Suppressor macrophage treated with lipopolysaccharide for 4 hours (primary cell): ENCODE results near the gene SPINK14.

ENCODE experiments used
- DNase-seq: peaks from one replicate; pipeline ENCODE4 v3.0.0-alpha.2; 2020

Gene SPINK14, protein sequence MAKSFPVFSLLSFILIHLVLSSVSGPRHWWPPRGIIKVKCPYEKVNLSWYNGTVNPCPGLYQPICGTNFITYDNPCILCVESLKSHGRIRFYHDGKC

GRCh38 chr5:148168246-148168645 is at the start of gene SPINK14:
Gene SPINK14 (plus strand): TSS chr5:148168546. CDS start chr5:148169733, 1,187 bp downstream.
- no peak for DNase-seq

DNA sequence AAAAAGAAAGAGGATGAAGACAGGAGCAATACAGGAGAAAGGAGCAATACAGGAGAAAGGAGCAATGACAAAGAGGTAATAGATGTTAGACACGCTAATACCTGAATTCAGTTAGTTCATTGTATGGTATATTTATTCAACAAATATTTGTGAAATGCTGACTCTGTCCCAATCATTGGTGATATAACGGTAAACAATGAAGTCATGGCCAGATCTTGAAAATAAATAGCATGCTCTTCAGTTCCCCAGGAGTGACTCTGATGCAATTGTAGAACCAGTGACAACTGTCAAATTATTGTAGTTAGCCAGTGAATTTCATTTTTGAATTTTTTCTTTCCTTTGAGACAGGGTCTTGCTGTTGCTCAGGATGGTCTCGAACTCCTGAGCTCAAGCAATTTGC is 48.0 kb upstream of the SPINK14 start:
- no peak for DNase-seq

DNA sequence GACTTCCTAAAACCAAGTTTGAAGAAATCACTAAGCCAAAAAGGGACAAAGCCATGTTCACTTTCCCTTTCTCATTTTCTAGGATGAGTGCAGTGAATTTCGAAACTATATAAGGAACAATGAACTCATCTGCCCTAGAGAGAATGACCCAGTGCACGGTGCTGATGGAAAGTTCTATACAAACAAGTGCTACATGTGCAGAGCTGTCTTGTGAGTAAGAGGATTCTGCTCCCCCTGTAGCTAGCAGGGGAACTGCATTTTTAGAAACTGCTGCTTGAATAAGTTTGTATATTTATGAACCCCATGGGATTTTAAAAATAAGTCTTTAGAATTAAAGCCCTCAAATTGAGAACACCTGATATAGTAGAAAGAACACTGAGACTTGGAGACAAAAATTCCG is 42.7 kb upstream of the SPINK14 start:
- peak; percentile 15 for DNase-seq

GRCh38 chr5:148135091-148136048 is 33.0 kb upstream of the SPINK14 start:
- DNase-seq, result no peak

DNA sequence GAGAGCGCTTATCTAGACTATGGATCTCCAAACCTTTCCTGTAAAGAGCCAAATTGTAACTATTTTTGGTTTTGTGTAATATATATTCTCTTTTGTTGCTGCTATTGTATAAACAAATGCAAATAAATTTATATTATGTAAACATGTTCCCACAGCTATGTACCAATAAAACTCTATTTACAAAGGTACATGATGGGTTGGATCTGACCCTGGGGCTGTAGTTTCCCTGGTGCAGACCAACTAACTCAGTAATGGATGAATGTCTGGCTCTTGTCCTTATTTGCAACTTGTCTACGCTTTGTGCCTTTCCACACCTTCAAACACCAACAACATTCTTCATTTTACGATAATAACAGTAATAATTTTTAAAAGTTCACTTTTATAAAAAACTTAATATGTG is 27.5 kb upstream of the SPINK14 start:
- no peak for DNase-seq

GRCh38 chr5:148141645-148142044 is 26.7 kb upstream of the SPINK14 start:
- DNase-seq, result no peak

DNA sequence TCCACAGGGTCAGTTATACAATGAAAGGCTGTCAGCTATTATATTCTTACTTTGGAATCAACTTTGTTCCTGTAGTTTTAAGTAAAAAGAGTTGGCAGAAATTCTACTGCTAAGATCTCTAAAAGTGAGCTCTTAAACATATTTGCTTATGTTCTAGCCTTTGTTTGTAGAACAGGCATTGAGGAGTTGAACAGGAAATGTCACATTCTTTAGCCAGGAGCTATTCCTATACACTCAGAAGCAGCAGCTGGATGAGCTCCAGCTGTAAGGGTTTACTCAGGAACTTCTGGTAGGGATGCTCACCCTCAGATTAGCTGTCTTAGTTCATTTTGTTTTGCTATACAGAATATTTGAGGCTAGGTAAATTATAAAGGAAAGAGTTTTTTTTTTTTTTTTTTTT is 22.4 kb upstream of the SPINK14 start:
- no peak for DNase-seq

GRCh38 chr5:148146487-148146886 is 21.9 kb upstream of the SPINK14 start:
- no peak for DNase-seq

DNA sequence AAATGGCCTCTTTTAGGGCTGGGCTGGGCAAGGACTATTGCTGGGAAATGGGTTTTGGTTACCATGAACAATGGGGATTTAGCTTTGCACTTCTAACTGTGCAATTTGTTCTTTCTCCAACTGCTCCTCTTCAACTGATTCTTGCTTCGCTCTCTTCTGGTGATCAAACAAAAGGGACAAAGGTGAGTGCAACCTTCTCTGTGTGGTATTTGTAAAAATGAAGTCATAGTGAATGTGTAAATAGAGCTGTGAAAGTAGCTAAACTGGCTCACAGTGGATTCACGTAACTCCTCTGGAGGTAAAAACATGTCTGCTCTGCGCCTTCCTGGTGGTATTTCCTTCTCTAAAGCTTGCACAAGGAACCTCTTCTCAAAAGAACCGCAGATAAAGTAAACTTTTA is 20.9 kb upstream of the SPINK14 start:
- no peak for DNase-seq

DNA sequence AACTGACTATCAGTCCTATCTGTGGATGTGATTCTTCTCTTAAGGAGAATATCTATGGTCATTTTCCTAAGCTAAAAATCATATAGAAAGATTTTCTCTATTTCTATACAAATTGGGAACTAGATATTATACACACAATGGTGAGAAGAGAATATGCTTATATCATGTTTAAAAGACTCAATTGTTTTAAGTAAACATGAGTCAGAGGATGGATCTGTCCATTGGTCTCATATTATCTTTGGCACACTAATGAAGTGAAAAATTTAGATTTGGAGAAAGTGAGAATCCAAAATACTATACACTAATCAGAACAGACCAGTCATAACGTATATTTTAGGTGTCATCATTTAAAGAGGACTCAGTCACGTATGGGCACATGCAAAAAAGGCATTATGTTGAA is 16.5 kb upstream of the SPINK14 start:
- DNase-seq, result no peak

DNA sequence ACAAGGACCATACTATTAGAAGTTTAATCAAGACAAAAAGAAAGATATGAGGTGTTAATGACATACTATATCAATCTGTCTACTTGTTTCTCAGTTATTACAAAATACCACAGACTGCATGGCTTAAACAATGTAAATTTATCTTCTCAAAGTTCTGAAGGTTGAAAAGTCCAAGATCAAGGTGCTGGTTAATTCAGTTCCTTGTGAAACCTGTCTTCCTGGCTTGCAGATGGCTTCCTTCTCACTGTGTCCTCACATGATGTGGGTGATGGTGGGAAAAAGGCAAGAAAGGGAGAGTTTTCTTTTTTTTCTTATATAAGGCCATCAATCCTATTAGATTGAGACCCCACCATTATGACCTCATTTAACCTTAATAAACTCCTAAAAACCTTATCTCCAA is 15.6 kb upstream of the SPINK14 start:
- no peak for DNase-seq

GRCh38 chr5:148156609-148157008 is 11.7 kb upstream of the SPINK14 start:
- no peak for DNase-seq

DNA sequence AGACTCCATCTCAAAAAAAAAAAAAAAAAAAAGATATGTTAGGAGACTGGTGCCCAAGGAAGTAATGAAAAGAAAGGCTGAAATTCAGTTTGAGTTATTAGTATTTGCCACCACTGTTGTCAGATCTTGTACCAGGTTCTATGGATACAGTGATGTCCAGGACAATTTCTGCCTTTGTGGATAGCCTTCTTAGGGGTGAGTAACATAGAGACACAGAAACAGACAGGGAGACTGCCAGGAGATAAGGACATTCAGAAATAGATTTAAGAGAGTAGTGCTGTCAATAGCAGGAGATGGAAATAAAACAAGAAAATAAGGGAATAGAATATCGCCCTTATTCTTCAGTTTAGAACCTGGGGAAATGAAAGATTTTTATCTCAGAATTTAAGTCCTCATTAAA is 6.3 kb upstream of the SPINK14 start:
- no peak for DNase-seq

GRCh38 chr5:148163345-148163744 is 5.0 kb upstream of the SPINK14 start:
- DNase-seq, result no peak

GRCh38 chr5:148166550-148167283 is 1.6 kb upstream of the SPINK14 start:
- no peak for DNase-seq

DNA sequence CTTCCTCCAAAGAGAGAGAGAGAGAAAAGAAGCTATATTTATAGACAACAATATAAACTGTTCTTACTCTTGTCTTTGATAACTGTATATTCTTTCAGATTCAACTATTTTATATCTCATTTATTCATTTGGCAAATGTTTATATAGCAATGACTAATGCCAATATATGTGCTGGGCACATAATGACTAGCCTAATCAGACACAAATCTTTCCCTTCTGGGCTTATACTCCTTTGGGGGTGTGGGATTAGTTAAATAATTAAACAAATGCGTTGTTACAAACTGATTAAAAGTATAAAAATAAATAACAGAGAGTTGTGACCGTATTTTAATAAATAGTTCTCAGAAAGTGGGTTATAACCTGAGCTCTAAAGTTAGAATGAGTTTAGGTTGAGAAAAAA is 4.0 kb downstream of the SPINK14 start:
- DNase-seq, result no peak

GRCh38 chr5:148176480-148176879 is 8.1 kb downstream of the SPINK14 start:
- no peak for DNase-seq

- DNase-seq, result peak; percentile 25
Observed at GRCh38 chr5:148177207-148177606, 8.9 kb downstream of the SPINK14 start.

- DNase-seq, result peak; percentile 82
Observed at GRCh38 chr5:148179234-148179824, 11.0 kb downstream of the SPINK14 start.

DNA sequence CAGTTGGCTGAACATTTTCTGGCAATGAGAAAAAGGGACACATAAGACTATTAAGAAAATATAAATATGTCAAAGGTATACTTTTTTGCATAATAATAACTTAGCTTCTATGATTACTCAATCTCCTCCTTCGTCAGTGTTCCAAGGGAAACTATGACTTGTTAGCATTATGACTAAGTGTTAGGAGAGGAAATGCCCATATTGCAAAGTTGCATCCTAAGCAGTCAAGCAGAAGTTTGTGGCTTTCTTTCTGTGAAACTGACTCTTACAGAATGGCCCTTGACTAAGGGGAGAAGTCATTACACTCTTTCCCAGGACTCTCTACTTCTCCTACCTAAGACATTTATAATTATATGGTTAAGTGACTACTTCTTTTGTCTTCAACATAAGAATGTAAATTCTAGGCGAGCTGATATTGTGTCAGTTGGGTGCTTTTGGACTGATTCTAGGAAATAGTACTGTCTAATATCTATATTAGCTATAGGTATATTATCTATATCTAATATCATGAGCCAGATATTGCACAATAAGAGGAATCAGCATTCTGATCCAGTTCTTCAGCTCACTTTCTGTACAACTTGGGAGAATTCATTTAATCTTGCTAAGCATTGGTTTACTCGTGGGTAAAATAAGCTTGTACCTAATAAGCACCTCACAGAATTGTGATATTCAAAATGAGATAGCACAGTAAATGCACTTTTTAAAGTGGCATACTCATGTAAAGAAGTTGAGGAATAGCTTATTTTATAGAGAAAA is 18.1 kb downstream of the SPINK14 start:
- DNase-seq, result peak; percentile 95

DNA sequence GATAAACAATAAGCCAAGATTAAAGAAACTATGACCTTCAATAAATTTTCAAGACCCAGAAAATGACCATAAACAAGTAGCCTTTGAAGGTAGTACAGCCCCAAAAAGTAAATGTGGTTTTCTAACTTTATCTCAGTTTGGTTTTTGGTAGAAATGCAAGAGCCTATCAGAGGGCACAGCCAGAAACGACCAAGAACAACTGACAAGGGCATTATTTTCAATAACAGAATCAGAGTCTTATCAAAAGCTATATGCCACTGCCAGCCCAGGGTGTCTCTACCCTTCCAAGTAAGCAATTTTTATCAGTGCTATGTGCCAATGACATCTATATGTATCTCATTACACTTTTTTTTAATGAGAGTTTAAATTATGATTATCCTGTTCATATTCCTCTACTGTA is 22.7 kb downstream of the SPINK14 start:
- no peak for DNase-seq

DNA sequence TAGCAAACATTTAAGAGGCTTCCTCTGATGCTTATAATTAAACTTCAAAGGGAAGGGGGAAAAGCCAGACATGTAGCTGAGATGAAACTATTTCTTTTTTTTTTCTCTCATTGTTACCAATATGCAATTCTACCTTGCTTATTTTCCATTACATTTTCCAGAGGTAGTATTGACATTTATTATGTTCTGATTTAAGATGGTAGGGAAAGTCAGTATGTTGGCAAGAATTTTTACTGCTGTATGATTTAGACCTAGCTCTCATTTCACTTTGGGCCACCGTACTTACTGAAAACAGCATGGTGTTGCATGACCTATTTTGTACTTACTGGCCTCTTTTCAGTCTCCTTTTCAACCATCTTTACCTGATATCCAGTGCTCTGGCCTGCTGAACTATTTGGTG is 24.9 kb downstream of the SPINK14 start:
- DNase-seq, result no peak

DNA sequence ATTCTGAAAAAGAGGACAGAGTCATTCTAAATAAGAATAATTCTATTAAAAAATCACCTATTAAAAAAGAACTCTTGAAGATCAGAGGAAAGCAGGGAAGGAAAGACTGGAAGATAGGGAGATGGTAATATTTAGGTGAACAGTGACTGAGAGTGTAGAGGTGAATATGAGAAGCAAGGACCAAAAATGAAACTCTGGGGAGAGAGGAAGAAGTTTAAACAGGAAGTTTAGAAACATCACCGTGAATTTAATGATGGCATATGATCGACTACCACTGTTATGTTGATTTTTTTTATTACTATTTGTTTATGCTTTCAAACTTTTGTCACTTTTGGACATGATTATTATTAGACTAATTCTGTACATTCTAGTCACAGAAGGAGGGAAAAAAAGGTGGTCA is 32.8 kb downstream of the SPINK14 start:
- peak; percentile 23 for DNase-seq
